K562 (cell line): Measurements from ENCODE around the gene ASB6. TPM values are rescaled to one million over a fixed set of nuclear protein-coding genes. Genes with fewer than 3 reads are reported as not detected.

Experiments used
- ATAC-seq: fragments of 200-7000 bp; cut with Tn5 transposase; 3 replicates; pipeline ENCODE4 v1.9.1; 2020; ENCODE audit warnings: moderate library complexity
- BruUV-seq: library from RNA; stranded (reverse); fragments of 400-500 nt; replicated peaks from 2 replicates; lab custom pipeline; 2021; lab: Mats Ljungman, UMichigan
- CTCF ChIA-PET: fragments of 300-600 bp; formaldehyde crosslinking; extraction: SDS; loops from one replicate; lab custom pipeline; 2021; ENCODE audit warnings: low intra/inter-chr PET ratio; lab: Yijun Ruan, JAX
- POLR2A ChIA-PET: fragments of 300-600, 350-650 bp; sonication (Branson Sonifier 250); formaldehyde crosslinking; extraction: SDS; loops from one replicate; lab custom pipeline; 2021; ENCODE audit warnings: antibody characterized with exemption, inconsistent platforms; lab: Yijun Ruan, JAX
- DNase-seq, 4 experiments: peaks; one replicate each; pipeline versions ENCODE4 v3.0.0 to v3.0.0-alpha.2; 2011 to 2018; ENCODE audit warnings: low spot score in 3 of 4, mixed read lengths in 3 of 4; ENCODE audit errors: extremely low read depth in 1 of 4
- FAIRE-seq: peaks from 2 replicates; lab custom pipeline; 2011; peaks lifted over from hg19 to GRCh38; lab: Jason Lieb, UNC
- H2AFZ ChIP-seq: 2 replicates; pipeline ENCODE4 v1.6.0; 2011; ENCODE audit warnings: low read depth, low read length, control low read depth, inconsistent platforms
- H3K27ac ChIP-seq: fragments of 200-600 bp; 3 replicates; pipeline ENCODE4 v1.8.0; 2011; ENCODE audit warnings: low read depth, mild to moderate bottlenecking, control low read depth, inconsistent platforms, low read length, moderate library complexity, mixed read lengths; ENCODE audit errors: extremely low read depth
- H3K27me3 ChIP-seq, 2 experiments: fragments of 300-600 bp in 1 of 2; 2 replicates in 1 of 2; 3 replicates in 1 of 2; pipeline versions ENCODE4 v1.6.0 to v1.8.0; 2011; ENCODE audit warnings: inconsistent platforms in 2 of 2, low read length in 2 of 2, mild to moderate bottlenecking in 1 of 2, mixed read lengths in 1 of 2, moderate library complexity in 1 of 2; ENCODE audit not compliant: control insufficient read depth in 2 of 2, insufficient read depth in 2 of 2
- H3K36me3 ChIP-seq: fragments of 300-600 bp; 3 replicates; pipeline ENCODE4 v1.8.0; 2011; ENCODE audit warnings: mild to moderate bottlenecking, low read length, inconsistent platforms; ENCODE audit not compliant: control insufficient read depth, insufficient read depth
- H3K4me1 ChIP-seq, 2 experiments: fragments of 200-600 bp in 1 of 2; replicated peaks in 1 of 2; 2 replicates in 1 of 2; 3 replicates in 1 of 2; pipeline versions ENCODE4 v1.5.1 to v1.8.0; 2011; ENCODE audit warnings: inconsistent platforms in 2 of 2, low read length in 2 of 2, mild to moderate bottlenecking in 1 of 2, mixed read lengths in 1 of 2, moderate library complexity in 1 of 2; ENCODE audit not compliant: control insufficient read depth in 2 of 2, insufficient read depth in 2 of 2
- H3K4me2 ChIP-seq: 2 replicates; pipeline ENCODE4 v1.6.1; 2011; ENCODE audit warnings: low read length, control low read depth, inconsistent platforms, mixed read lengths; ENCODE audit not compliant: insufficient read depth
- H3K4me3 ChIP-seq: fragments of 200-600 bp; sonication (generic), shearing (Covaris generic); 2 replicates; pipeline ENCODE4 v1.5.1; 2016; ENCODE audit warnings: control low read depth, inconsistent platforms
- H3K79me2 ChIP-seq: fragments of 200-600 bp; 3 replicates; pipeline ENCODE4 v1.8.0; 2011; ENCODE audit warnings: low read length, inconsistent platforms; ENCODE audit not compliant: control insufficient read depth, insufficient read depth
- H3K9ac ChIP-seq, 2 experiments: 2 replicates each; pipeline versions ENCODE4 v1.6.0 to v1.6.1; 2011; ENCODE audit warnings: low read depth in 2 of 2, low read length in 2 of 2, control low read depth in 1 of 2, inconsistent platforms in 1 of 2, mild to moderate bottlenecking in 1 of 2, mixed read lengths in 1 of 2; ENCODE audit not compliant: insufficient read depth in 1 of 2
- H3K9me1 ChIP-seq: one replicate; pipeline ENCODE4 v1.6.0; 2011; ENCODE audit warnings: inconsistent platforms, mild to moderate bottlenecking, low read length, moderate library complexity; ENCODE audit not compliant: control insufficient read depth, insufficient read depth
- H3K9me3 ChIP-seq: replicated peaks from 2 replicates; pipeline ENCODE4 v1.5.1; 2011; ENCODE audit warnings: low read depth, low read length, inconsistent platforms; ENCODE audit not compliant: control insufficient read depth, insufficient read depth
- H4K20me1 ChIP-seq: replicated peaks from 2 replicates; pipeline ENCODE4 v1.6.1; 2011; ENCODE audit warnings: low read length, inconsistent platforms, mixed read lengths; ENCODE audit not compliant: control insufficient read depth, insufficient read depth
- BCL6 ChIP-seq: fragments of 250-450 bp; sonication (Bioruptor Pico); IDR thresholded peaks from 2 replicates; pipeline ENCODE4 v1.4.0; 2020
- CSDE1 ChIP-seq, 2 experiments: fragments of 450-650 bp; IDR thresholded peaks; 2 replicates each; pipeline ENCODE4 v1.6.1; 2016; ENCODE audit warnings: mild to moderate bottlenecking in 1 of 2
- FOXA3 ChIP-seq, 2 experiments: fragments of 450-650 bp in 1 of 2; sonication (generic) in 1 of 2; formaldehyde crosslinking; IDR thresholded peaks in 1 of 2; conservative IDR thresholded peaks in 1 of 2; 2 replicates each; pipeline versions ENCODE4 v1.4.0 to v1.8.0; 2020 to 2022; ENCODE audit warnings: mild to moderate bottlenecking in 2 of 2, missing genetic modification reagents in 1 of 2
- HDAC1 ChIP-seq, 2 experiments: fragments of 450-650 bp; IDR thresholded peaks; 2 replicates each; pipeline ENCODE4 v1.6.1; 2016 to 2017; ENCODE audit warnings: inconsistent platforms in 1 of 2, mild to moderate bottlenecking in 1 of 2, moderate library complexity in 1 of 2
- NR3C1 ChIP-seq: sonication (generic); formaldehyde crosslinking; IDR thresholded peaks from 2 replicates; pipeline ENCODE4 v1.8.1; 2022; ENCODE audit warnings: missing genetic modification reagents
- PHF21A ChIP-seq: fragments of 450-650 bp; IDR thresholded peaks from 2 replicates; pipeline ENCODE4 v1.6.1; 2017; ENCODE audit warnings: low read depth, borderline replicate concordance
- TCF7L2 ChIP-seq: fragments of 150-350 bp; IDR thresholded peaks from 2 replicates; pipeline ENCODE4 v1.6.1; 2016; ENCODE audit warnings: low read depth, mild to moderate bottlenecking, low read length, moderate library complexity
- ZNF79 ChIP-seq: fragments of 250-450 bp; sonication (Bioruptor Pico); IDR thresholded peaks from 2 replicates; pipeline ENCODE4 v1.4.0; 2020; ENCODE audit warnings: low read depth, mild to moderate bottlenecking, moderate library complexity
- WGBS: fragments of 100-300 bp; shearing (Covaris generic); methylation state at CpG from one replicate; pipeline ENCODE4 v1.1.6; 2016; ENCODE audit warnings: low coverage, mixed read lengths; ENCODE audit not compliant: insufficient coverage; ENCODE audit errors: missing lambda C conversion rate; 5-methylcytosine and 5-hydroxymethylcytosine counted together
- in situ Hi-C: fragments of 300-500 bp; cut with MboI; formaldehyde crosslinking; loops from 4 replicates; pipeline ENCODE4 v1.15.0; 2018; ENCODE audit warnings: inconsistent platforms, mixed read lengths
- intact Hi-C: fragments of 100-400 bp; cut with micrococcal nuclease; formaldehyde crosslinking; loops from 2 replicates; pipeline ENCODE4 v1.14.2; 2022
- polyA plus RNA-seq, 8 experiments: library from polyadenylated mRNA; depleted of rRNA in 4 of 8; stranded (reverse) in 5 of 8; unstranded in 3 of 8; fragments of >200 nt; fragmentation: Nextera tagmentation in 2 of 8; fragmentation: Illumina TruSeq in 1 of 8; extraction: Ambion mirVana in 2 of 8; extraction: Trizol in 1 of 8; gene quantifications; 2 replicates each; pipeline versions ENCODE4 v1.2.1 to v1.2.3, GENCODE V29; 2011 to 2014; ENCODE audit warnings: inconsistent platforms in 1 of 8, missing spikeins in 1 of 8
- total RNA-seq, 7 experiments: library from RNA; depleted of rRNA in 6 of 7; stranded (reverse); fragments of >200 nt in 6 of 7; fragmentation: Illumina TruSeq in 2 of 7; extraction: Trizol in 2 of 7; gene quantifications; 2 replicates each; pipeline versions ENCODE4 v1.2.1 to v1.2.3, GENCODE V29; 2011 to 2021; ENCODE audit warnings: low replicate concordance in 1 of 7
- TF ChIP-seq, protein P1 (sequence below): fragments of 200-600 bp; sonication (generic); IDR thresholded peaks from one replicate; pipeline ENCODE4 v1.6.1; 2012; ENCODE audit warnings: mild to moderate bottlenecking, low read depth, low read length, inconsistent platforms

Gene ASB6
- total and polyA plus RNA-seq, 9 of the 15 experiments (the other 6 are each of a cell fraction or from before 2014, with no cell fraction given), result 0.92 to 17.8 (median 11.3) TPM

DNA sequence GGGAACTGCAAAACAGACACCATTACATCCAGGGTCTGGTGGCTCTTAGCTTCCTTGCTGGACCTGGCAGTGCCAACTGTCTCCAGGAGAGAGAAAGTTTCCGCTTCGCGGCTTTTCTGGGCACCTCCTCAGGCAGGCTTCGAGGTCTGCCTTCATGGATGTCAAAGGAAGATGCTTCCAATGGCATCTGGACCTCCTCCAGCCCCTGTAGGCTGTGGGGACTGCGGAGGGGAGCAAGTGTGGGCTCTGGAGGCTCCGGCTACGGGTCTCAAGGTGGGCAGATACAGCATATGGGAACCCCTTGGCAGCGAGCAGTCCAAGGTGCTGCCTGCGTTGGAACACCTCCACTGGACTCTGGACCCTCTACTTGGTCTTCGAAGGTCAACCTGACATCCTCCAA, 27.0 kb downstream of the ASB6 start:
- intact Hi-C loops (loop anchor here (5.0 kb wide), 1 partner anchor 293 kb away; no protein-coding TSS in a partner anchor), in situ Hi-C loops (loop anchor here (5.0 to 25.0 kb wide), 2 partner anchors 278 to 483 kb away; no protein-coding TSS in a partner anchor)
- peaks cover 7 to 48% of the 10 kb centered on the region in 2 experiments; a peak in 4 of 5 replicates for H3K27me3 ChIP-seq
- H3K9me1 ChIP-seq, result no peaks in the 10 kb centered on the region
- no peak for ATAC-seq
- H3K9ac ChIP-seq, result no peak overlapping the region
- H4K20me1 ChIP-seq, result 0 out of 2 replicates have a peak, but pooled peaks cover 10% of the 10 kb centered on the region
- CTCF ChIA-PET, result no interaction called here
- no TSS peak for BruUV-seq
- DNase-seq, result no peak
- H3K9me3 ChIP-seq, result no peaks in the 10 kb centered on the region
- H3K36me3 ChIP-seq, result no peaks in the 10 kb centered on the region
- H3K4me2 ChIP-seq, result no peak overlapping the region
- FAIRE-seq, result no peak
- no peak overlapping the region for H3K4me3 ChIP-seq
- no peak overlapping the region for H3K27ac ChIP-seq
- WGBS, result 37% methylated on average over 10 of the region's 10 CpGs
- no peaks in the 10 kb centered on the region for H3K79me2 ChIP-seq
- POLR2A ChIA-PET, result interaction anchor here (0.5 to 1.9 kb wide), 4 partner anchors 10 to 479 kb away, joined by 3 to 6 read pairs (median 4); partner anchors contain the start of gene IER5L
- H2AFZ ChIP-seq, result no peak overlapping the region
- H3K4me1 ChIP-seq, result peaks cover 5 to 36% of the 10 kb centered on the region in 2 experiments; a peak in 3 of 5 replicates
- TF ChIP-seq FOXA3 (CRISPR knock-in tag; conservative IDR thresholded peaks at IDR 0.05 in 1 of 2, IDR thresholded peaks at IDR 0.05 in 1 of 2) (no peak), ZNF79 (CRISPR knock-in tag) (no peak), HDAC1 (IDR thresholded peaks at IDR 0.05) (no peak), TCF7L2 (no peak), NR3C1 (CRISPR knock-in tag) (no peak), CSDE1 (IDR thresholded peaks at IDR 0.05) (no peak), PHF21A (no peak), BCL6 (no peak)
- TF ChIP-seq, protein P1, sequence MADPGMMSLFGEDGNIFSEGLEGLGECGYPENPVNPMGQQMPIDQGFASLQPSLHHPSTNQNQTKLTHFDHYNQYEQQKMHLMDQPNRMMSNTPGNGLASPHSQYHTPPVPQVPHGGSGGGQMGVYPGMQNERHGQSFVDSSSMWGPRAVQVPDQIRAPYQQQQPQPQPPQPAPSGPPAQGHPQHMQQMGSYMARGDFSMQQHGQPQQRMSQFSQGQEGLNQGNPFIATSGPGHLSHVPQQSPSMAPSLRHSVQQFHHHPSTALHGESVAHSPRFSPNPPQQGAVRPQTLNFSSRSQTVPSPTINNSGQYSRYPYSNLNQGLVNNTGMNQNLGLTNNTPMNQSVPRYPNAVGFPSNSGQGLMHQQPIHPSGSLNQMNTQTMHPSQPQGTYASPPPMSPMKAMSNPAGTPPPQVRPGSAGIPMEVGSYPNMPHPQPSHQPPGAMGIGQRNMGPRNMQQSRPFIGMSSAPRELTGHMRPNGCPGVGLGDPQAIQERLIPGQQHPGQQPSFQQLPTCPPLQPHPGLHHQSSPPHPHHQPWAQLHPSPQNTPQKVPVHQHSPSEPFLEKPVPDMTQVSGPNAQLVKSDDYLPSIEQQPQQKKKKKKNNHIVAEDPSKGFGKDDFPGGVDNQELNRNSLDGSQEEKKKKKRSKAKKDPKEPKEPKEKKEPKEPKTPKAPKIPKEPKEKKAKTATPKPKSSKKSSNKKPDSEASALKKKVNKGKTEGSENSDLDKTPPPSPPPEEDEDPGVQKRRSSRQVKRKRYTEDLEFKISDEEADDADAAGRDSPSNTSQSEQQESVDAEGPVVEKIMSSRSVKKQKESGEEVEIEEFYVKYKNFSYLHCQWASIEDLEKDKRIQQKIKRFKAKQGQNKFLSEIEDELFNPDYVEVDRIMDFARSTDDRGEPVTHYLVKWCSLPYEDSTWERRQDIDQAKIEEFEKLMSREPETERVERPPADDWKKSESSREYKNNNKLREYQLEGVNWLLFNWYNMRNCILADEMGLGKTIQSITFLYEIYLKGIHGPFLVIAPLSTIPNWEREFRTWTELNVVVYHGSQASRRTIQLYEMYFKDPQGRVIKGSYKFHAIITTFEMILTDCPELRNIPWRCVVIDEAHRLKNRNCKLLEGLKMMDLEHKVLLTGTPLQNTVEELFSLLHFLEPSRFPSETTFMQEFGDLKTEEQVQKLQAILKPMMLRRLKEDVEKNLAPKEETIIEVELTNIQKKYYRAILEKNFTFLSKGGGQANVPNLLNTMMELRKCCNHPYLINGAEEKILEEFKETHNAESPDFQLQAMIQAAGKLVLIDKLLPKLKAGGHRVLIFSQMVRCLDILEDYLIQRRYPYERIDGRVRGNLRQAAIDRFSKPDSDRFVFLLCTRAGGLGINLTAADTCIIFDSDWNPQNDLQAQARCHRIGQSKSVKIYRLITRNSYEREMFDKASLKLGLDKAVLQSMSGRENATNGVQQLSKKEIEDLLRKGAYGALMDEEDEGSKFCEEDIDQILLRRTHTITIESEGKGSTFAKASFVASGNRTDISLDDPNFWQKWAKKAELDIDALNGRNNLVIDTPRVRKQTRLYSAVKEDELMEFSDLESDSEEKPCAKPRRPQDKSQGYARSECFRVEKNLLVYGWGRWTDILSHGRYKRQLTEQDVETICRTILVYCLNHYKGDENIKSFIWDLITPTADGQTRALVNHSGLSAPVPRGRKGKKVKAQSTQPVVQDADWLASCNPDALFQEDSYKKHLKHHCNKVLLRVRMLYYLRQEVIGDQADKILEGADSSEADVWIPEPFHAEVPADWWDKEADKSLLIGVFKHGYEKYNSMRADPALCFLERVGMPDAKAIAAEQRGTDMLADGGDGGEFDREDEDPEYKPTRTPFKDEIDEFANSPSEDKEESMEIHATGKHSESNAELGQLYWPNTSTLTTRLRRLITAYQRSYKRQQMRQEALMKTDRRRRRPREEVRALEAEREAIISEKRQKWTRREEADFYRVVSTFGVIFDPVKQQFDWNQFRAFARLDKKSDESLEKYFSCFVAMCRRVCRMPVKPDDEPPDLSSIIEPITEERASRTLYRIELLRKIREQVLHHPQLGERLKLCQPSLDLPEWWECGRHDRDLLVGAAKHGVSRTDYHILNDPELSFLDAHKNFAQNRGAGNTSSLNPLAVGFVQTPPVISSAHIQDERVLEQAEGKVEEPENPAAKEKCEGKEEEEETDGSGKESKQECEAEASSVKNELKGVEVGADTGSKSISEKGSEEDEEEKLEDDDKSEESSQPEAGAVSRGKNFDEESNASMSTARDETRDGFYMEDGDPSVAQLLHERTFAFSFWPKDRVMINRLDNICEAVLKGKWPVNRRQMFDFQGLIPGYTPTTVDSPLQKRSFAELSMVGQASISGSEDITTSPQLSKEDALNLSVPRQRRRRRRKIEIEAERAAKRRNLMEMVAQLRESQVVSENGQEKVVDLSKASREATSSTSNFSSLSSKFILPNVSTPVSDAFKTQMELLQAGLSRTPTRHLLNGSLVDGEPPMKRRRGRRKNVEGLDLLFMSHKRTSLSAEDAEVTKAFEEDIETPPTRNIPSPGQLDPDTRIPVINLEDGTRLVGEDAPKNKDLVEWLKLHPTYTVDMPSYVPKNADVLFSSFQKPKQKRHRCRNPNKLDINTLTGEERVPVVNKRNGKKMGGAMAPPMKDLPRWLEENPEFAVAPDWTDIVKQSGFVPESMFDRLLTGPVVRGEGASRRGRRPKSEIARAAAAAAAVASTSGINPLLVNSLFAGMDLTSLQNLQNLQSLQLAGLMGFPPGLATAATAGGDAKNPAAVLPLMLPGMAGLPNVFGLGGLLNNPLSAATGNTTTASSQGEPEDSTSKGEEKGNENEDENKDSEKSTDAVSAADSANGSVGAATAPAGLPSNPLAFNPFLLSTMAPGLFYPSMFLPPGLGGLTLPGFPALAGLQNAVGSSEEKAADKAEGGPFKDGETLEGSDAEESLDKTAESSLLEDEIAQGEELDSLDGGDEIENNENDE, result no peak
